Nephron (organoid): ENCODE data around the gene OPN3.

Experiments used
- H3K27ac Mint-ChIP-seq, 3 experiments: 2 replicates each; pipeline ENCODE4 v1.8.0; 2020; ENCODE audit warnings: mixed read lengths in 3 of 3, mild to moderate bottlenecking in 2 of 3, moderate library complexity in 1 of 3
- H3K27me3 Mint-ChIP-seq: 2 replicates; pipeline ENCODE4 v1.8.0; 2021; ENCODE audit warnings: low read depth, mild to moderate bottlenecking, moderate library complexity, mixed read lengths
- H3K36me3 Mint-ChIP-seq: 2 replicates; pipeline ENCODE4 v1.8.0; 2020; ENCODE audit warnings: low read depth, mixed read lengths
- H3K4me1 Mint-ChIP-seq: 2 replicates; pipeline ENCODE4 v1.8.0; 2020; ENCODE audit warnings: mixed read lengths
- H3K4me3 Mint-ChIP-seq, 3 experiments: 2 replicates each; pipeline ENCODE4 v1.8.0; 2020; ENCODE audit warnings: mild to moderate bottlenecking in 3 of 3, mixed read lengths in 3 of 3, moderate library complexity in 2 of 3
- H3K9me3 Mint-ChIP-seq: 2 replicates; pipeline ENCODE4 v1.8.0; 2020; ENCODE audit warnings: mixed read lengths
- TF ChIP-seq, protein P1 (sequence below), 3 experiments: fragments of 200-600 bp; sonication (generic); IDR thresholded peaks; one replicate each; pipeline ENCODE4 v1.5.0; 2021; ENCODE audit warnings: antibody characterized with exemption in 3 of 3; ENCODE audit not compliant: unreplicated experiment in 3 of 3

Gene OPN3

DNA sequence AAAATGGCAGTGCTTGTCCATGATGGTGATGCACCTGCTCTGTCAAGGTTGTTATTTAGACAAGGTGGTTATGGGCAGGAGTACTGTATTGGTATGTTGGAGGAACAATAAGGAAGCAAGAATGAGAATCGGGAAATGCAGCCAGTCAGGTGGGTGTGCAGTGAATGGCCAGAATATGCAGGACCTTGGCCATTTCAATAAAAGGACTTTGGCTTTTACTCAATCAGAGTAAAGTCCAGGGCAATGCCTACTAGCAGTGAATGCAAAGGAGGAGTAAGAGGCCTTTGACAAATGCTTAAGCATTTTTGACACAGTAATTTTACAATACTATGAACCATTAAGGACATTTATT is 2.4 kb upstream of the OPN3 start:
- TF ChIP-seq, protein P1, sequence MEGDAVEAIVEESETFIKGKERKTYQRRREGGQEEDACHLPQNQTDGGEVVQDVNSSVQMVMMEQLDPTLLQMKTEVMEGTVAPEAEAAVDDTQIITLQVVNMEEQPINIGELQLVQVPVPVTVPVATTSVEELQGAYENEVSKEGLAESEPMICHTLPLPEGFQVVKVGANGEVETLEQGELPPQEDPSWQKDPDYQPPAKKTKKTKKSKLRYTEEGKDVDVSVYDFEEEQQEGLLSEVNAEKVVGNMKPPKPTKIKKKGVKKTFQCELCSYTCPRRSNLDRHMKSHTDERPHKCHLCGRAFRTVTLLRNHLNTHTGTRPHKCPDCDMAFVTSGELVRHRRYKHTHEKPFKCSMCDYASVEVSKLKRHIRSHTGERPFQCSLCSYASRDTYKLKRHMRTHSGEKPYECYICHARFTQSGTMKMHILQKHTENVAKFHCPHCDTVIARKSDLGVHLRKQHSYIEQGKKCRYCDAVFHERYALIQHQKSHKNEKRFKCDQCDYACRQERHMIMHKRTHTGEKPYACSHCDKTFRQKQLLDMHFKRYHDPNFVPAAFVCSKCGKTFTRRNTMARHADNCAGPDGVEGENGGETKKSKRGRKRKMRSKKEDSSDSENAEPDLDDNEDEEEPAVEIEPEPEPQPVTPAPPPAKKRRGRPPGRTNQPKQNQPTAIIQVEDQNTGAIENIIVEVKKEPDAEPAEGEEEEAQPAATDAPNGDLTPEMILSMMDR (IDR thresholded peaks at IDR 0.05; ENCODE audit: unreplicated experiment in 3 of 3) = no peak
- peaks cover 19% of the 10 kb centered on the region for H3K4me1 Mint-ChIP-seq
- H3K27me3 Mint-ChIP-seq = no peaks in the 10 kb centered on the region
- peak overlapping the region in 2 of 3 experiments; percentile 41 to 52 for H3K4me3 Mint-ChIP-seq
- H3K27ac Mint-ChIP-seq = no peak overlapping the region
- no peaks in the 10 kb centered on the region for H3K36me3 Mint-ChIP-seq
- H3K9me3 Mint-ChIP-seq = peaks cover 10% of the 10 kb centered on the region

DNA sequence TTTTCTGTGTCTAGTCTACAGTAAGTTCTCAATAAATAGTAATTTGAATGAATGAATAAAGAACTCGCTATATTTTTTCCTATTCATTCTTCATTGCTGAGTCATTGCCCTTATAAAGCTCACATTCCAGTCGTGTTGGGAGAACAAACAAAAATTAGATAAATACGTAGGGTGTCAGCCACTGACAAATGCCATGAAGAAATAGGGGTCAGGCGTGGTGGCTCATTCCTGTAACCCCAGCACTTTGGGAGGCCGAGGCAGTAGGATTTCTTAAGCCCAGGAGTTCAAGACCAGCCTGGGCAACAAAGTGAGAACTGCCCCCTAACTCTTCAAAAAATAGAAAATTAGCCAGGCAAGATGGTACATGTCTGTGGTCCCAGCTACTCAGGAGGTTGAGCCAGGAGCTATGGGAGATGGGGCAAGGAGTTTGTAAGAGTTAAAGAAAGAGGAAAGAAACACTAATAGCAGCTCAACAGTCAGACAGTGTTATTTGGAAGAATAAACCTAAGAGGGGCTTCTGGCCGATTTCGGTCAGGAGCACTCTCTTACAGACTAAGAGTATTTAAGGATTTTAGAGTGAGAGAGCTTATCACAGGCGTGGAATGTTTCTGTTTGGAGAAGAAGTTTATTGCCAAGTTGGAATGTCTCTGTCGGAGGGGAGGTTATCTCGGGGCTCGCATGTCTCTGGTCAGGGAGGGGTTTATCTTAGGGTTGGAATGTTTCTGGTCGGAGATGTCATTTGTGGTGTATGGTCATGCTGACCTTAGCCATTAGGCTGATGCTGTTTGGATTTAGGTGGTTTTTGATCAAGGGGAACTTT is 1.8 kb upstream of the OPN3 start:
- Mint-ChIP-seq H3K27ac (no peak overlapping the region), H3K4me3 (peak overlapping the region; percentile 79 to 88 (median 83)), H3K36me3 (peaks cover under 1% of the 10 kb centered on the region)

DNA sequence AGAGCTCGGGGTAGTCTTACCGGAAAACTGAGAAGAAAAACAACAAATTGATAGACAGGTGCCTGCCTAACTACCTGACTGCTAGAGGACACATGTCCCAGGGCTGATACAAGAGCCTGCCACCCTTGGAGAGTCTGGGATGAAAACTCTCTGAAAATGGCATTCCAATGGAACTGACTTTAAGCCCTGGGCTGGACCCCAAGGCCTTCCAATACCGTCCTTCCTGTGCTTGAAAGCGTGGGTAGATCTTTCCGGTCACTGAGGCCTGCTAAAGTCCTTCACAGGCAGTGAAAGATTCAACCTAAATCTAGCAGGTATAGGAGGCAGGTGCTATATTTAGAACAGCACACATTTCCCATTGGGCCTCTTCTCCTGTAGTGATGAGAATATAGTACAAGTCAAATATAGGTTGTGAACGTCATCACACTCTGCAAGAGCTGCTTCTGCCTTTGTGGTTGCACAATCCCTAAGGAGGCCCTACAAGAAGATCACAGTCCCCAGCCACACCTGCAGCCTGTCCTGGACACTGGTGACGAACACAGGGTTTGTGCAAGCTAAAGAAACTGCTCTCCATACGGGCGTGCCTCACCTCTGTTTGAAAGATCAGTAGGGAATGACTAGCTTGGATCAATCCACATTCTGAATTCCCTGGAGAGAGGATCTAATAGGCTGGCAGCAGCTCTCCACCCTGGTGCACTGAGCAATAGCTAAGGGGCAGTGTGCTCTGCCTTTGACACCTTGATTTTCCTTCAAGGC is 876 bp upstream of the OPN3 start:
- H3K9me3 Mint-ChIP-seq = peaks cover 10% of the 10 kb centered on the region
- H3K27ac Mint-ChIP-seq = peak overlapping the region; percentile 65 to 77 (median 75)
- H3K4me1 Mint-ChIP-seq = peaks cover 33% of the 10 kb centered on the region
- TF ChIP-seq, protein P1 (IDR thresholded peaks at IDR 0.05; ENCODE audit: unreplicated experiment in 3 of 3) = no peak
- no peaks in the 10 kb centered on the region for H3K27me3 Mint-ChIP-seq
- peak overlapping the region; percentile 79 to 88 (median 83) for H3K4me3 Mint-ChIP-seq
- H3K36me3 Mint-ChIP-seq = peaks cover 8% of the 10 kb centered on the region

More for the DNA sequence above, 1.8 kb upstream of the OPN3 start:
- peaks cover 25% of the 10 kb centered on the region for H3K4me1 Mint-ChIP-seq
- H3K27me3 Mint-ChIP-seq = no peaks in the 10 kb centered on the region
- H3K9me3 Mint-ChIP-seq = peaks cover 10% of the 10 kb centered on the region
- TF ChIP-seq, protein P1 (IDR thresholded peaks at IDR 0.05; ENCODE audit: unreplicated experiment in 3 of 3) = no peak

DNA sequence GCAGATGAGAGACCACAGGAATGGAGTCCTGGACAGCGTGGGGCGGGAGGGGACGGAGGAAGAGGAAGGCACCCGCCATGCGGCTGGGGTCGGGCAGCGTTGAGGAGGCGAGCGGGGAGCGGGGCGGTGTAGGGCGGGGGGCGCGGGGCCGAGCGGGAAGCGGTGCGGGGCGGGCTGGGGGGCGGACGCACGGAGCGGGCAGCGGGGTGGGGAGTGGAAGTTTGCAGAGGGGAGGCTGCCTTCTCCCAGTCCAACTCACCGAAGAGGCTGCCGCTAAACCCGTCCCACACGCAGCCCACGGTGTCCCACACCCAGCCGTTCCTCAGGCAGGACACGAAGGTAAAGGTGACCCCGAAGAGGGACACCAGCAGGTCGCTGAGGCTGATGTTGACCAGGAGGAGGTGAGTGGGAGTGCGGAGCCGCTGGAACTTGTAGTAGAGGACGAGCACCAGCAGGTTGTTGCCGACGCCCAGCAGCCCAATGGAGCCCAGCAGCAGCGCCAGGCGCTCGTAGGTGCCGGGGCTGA is 483 bp downstream of the OPN3 start:
- Mint-ChIP-seq H3K27me3 (no peaks in the 10 kb centered on the region), H3K4me3 (peak overlapping the region; percentile 87 to 89 (median 88)), H3K27ac (peak overlapping the region; percentile 48 to 79 (median 65)), H3K4me1 (peaks cover 33% of the 10 kb centered on the region), H3K36me3 (peaks cover 19% of the 10 kb centered on the region), H3K9me3 (peaks cover 10% of the 10 kb centered on the region)
- TF ChIP-seq, protein P1 (IDR thresholded peaks at IDR 0.05; ENCODE audit: unreplicated experiment in 3 of 3) = no peak

DNA sequence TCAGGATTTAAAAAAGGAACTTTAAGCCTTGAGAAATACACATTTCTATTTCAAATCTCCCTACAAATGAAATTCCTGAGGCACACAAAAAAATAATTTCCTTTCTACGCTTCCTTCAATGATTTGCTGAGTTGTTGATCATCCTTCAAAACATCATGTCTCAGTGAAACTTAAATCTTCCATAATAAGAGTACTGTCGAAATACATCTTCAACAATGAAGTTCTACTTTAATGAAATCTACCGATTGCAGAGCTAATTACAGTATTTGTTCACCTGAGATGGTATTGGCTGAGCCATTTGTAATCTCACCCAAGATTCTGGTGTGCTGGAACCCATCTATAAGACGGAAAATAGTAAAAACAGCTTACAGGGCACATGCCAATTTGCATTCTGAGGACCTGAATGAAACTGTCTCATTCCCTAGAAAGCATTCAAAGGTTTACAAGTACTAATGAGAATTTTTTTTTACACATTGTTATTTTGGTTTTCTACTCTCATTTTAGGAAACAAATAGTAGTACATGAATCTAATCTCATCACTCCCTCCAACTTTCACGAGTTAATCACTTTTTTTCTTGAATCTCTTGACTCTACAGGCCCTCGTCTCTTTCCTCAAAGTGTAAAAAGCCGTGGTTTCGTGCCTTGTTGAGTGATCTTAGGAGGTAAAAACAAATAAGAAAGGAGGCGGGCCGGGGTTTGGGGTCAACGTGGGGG is 1.1 kb downstream of the OPN3 start:
- Mint-ChIP-seq H3K4me3 (peak overlapping the region; percentile 87 to 89 (median 88)), H3K27ac (peak overlapping the region; percentile 48 to 79 (median 65)), H3K4me1 (peaks cover 33% of the 10 kb centered on the region), H3K36me3 (peaks cover 26% of the 10 kb centered on the region), H3K9me3 (peaks cover 10% of the 10 kb centered on the region), H3K27me3 (no peaks in the 10 kb centered on the region)
- TF ChIP-seq, protein P1 (IDR thresholded peaks at IDR 0.05; ENCODE audit: unreplicated experiment in 3 of 3) = no peak
